GM12865 (cell line): ENCODE measurements around the gene BMP5.

Experiments
- DNase-seq: peaks from one replicate; pipeline ENCODE4 v3.0.0; 2010; ENCODE audit warnings: low read depth
- H3K4me3 ChIP-seq: 2 replicates; pipeline ENCODE4 v1.5.1; 2011; ENCODE audit warnings: mild to moderate bottlenecking, low read depth, low read length, control low read depth
- CTCF ChIP-seq: IDR thresholded peaks from 2 replicates; pipeline ENCODE4 v1.5.1; 2011; ENCODE audit warnings: low read length, control low read depth, low read depth, inconsistent platforms; ENCODE audit not compliant: insufficient read depth; ENCODE audit errors: missing control alignments

The BMP5 gene

DNA sequence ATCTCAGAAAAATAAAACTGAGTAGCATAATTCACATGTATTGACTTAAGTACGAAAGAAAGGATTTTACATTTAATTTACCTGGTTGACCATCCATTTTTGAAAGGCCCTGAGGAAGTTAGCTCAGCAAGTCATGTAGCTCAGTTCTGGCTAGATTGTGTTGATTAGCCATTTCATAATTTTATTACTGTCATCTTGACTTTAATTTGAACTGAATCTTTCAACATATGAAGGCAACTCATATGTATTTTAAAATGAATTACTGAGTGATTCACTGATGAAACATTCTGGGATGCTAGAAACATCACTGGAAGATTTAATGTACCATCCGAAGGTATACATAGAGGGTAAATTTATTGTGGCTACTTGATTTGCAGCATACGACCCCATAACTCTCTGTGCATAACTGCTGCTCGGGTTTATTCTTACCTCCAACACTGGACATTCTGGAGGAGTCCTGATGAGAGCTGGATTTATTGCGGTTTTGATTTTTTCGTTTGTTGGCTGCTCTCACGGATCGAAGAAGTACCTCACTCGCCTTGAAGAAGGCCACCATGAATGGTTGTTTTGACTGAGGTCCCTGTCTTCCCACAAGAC is 101.7 kb downstream of the BMP5 start:
- H3K4me3 ChIP-seq, result no peak overlapping the region
- no peak for DNase-seq
- TF ChIP-seq CTCF, result no peak

GRCh38 chr6:55772730-55773129 is 102.7 kb downstream of the BMP5 start:
- no peak for DNase-seq
- H3K4me3 ChIP-seq, result no peak overlapping the region
- TF ChIP-seq CTCF, result no peak

DNA sequence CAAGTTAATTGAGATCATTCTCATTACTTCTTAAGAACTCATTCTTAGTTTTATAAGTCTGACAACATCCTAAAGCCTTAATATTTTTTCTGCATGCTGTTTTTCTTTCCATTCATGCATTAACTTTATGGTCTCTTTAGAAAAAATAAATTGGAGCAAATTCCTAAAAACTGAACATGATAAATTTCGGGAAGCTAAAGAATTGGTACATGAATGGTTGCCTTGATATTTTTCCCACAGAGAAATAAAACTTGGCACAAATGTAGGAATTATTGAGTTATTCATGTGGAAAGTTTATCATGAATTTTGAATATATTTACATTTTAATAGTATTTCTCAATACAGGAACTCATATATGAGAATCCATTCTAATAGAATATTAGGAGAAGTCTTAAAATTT is 115.9 kb downstream of the BMP5 start:
- DNase-seq, result no peak
- H3K4me3 ChIP-seq, result no peak overlapping the region
- TF ChIP-seq CTCF, result no peak

GRCh38 chr6:55758156-55758937 is 117.0 kb downstream of the BMP5 start:
- no peak for TF ChIP-seq CTCF
- no peak for DNase-seq
- no peak overlapping the region for H3K4me3 ChIP-seq

- H3K4me3 ChIP-seq, result no peak overlapping the region
- no peak for TF ChIP-seq CTCF
- DNase-seq, result no peak
Observed at GRCh38 chr6:55756531-55757031, 118.8 kb downstream of the BMP5 start.

- H3K4me3 ChIP-seq, result no peak overlapping the region
- TF ChIP-seq CTCF, result no peak
- no peak for DNase-seq
Observed at GRCh38 chr6:55748880-55749279, 126.5 kb downstream of the BMP5 start.

- no peak overlapping the region for H3K4me3 ChIP-seq
- no peak for TF ChIP-seq CTCF
Observed at GRCh38 chr6:55746473-55746872, 128.9 kb downstream of the BMP5 start.

More at GRCh38 chr6:55746473-55746872, 128.9 kb downstream of the BMP5 start:
- no peak for DNase-seq
